Measurements from ENCODE around the gene C2orf49.

Gene C2orf49

DNA sequence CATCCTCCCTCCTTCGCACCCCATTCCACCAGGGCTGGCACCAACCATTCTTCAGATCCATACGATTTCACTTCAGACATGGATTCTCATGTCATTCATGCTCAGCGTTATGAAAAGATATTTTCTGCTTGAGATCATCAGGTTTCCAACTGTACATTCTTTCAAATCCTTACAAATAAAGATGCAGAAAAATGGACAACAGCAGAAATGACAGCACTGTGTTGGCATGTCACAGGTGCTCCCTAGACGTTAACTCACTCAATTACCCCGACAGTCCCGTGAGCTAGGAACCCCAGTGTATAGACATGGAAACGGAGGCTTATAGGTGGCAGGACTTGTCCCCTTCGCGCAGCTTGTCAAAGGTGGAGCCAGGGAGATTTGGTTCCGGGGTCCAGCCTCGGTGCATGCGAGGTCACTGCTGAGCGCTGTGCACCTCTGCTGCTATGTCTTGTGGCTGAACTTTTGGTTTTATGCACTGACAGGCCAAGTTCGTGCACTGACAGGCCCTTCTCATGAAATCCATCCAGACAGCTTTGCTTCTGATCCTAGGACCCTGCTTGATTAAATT, 43.8 kb downstream of the C2orf49 start:
- DNase-seq (ENCODE audit: low read depth in 2 of 3, low spot score in 1 of 3), result no peak

- no peak for DNase-seq (ENCODE audit: low read depth in 2 of 3, low spot score in 1 of 3)
Measured at GRCh38 chr2:105382177-105382576, 44.8 kb downstream of the C2orf49 start.

DNA sequence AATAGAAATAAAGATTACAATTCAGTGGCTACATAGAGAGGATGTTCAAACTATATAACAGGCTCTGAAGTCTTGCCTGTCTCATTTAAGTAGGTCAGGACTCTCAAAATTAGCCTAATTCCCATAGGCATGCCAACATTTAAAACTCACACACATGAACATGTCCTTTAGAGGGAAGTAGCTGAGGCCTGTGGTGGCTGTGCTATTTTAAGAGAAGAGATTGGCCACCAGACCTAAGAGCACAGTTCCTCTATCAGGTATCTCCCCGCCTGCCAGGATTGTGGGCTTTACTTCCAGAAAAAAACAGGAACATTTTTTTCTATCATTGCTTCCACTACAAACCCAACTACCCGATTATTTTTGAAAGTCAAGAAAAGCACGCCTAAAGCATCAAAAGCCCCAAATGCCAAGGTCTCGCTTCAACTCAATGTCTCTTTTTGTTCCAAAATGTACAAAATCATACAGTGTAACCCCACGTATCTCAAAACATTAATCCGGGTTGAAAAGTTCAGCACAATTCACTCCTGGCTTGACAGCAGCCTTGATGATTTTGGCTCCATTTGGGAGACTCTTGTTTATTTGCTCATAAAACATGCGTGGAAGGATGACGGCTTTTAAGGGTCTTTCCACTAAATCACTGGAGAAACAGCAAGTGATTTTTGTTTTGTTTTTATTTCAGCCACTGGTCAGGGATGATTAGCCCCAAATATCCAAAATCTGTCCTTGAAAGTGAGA, 46.3 kb downstream of the C2orf49 start:
- no peak for DNase-seq (ENCODE audit: low read depth in 2 of 3, low spot score in 1 of 3)

DNA sequence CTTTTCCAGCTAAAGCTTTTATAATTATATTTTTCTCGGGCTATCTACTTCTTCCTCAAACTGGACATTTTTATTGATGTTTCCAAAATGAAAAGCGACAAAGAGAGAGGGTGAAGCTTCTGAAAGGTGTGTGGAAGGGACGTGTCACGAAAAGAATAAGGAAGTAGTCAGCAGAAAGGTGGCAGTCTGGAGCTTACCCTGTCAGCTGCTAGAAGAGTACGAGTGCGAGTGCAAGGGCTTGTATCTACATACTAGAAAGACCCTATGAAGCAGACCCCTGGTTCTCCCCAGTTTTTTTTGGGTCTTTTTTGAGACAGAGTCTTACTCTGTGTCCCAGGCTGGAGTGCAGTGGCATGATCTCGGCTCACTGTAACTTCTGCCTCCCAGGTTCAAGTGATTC, 46.9 kb downstream of the C2orf49 start:
- DNase-seq (ENCODE audit: low read depth in 2 of 3, low spot score in 1 of 3), result no peak

DNA sequence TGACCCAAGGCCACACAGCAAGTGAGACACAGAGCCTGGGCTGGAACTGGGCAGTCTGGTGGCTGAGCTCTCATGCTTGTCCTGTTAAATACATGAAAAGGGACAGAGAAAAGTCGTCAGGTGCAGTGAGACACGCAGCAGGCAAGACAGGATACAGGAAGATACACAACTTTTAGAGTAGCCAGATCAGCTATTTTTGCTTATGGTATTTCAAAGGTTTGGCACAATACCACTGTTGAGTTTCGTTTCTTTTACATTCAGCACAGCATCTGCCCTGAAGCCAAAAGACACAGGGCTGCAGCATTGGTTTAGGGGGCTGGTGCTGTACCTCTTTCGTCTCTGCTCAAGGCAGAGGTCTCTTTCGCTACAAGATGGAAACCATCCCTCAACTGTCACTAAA, 47.5 kb downstream of the C2orf49 start:
- no peak for DNase-seq (ENCODE audit: low read depth in 2 of 3, low spot score in 1 of 3)

GRCh38 chr2:105385731-105386540, 48.6 kb downstream of the C2orf49 start:
- no peak for DNase-seq (ENCODE audit: low read depth in 2 of 3, low spot score in 1 of 3)

DNA sequence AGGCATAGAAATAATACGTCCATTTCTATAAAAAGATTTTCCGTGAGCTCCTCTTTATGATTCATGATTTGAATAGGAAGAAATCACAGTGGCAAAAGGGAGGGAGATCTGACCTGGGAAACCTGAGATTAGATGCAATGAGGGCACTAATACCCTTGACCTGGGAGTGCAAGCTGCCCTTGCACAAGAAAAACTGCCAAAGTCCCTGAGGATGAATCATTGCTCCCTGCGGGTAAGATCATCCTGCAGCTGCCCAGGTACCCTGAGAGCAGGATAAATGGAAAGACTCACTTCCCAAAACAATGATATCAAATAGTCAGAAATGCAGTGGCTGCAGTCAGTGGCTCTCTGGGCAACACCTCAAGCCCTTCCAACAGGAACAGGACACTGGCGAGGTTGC, 49.9 kb downstream of the C2orf49 start:
- no peak for DNase-seq (ENCODE audit: low read depth in 2 of 3, low spot score in 1 of 3)

- no peak for DNase-seq (ENCODE audit: low read depth in 2 of 3, low spot score in 1 of 3)
Measured at GRCh38 chr2:105388971-105389381, 51.6 kb downstream of the C2orf49 start.

GRCh38 chr2:105390454-105390853, 53.1 kb downstream of the C2orf49 start:
- DNase-seq (ENCODE audit: low read depth in 2 of 3, low spot score in 1 of 3), result no peak

GRCh38 chr2:105391058-105391627, 53.8 kb downstream of the C2orf49 start:
- no peak for DNase-seq (ENCODE audit: low read depth in 2 of 3, low spot score in 1 of 3)

- DNase-seq (ENCODE audit: low read depth in 2 of 3, low spot score in 1 of 3), result no peak
Measured at GRCh38 chr2:105391763-105392662, 54.7 kb downstream of the C2orf49 start.

GRCh38 chr2:105393373-105394055, 56.2 kb downstream of the C2orf49 start:
- no peak for DNase-seq (ENCODE audit: low read depth in 2 of 3, low spot score in 1 of 3)

GRCh38 chr2:105394951-105395611, 57.7 kb downstream of the C2orf49 start:
- no peak for DNase-seq (ENCODE audit: low read depth in 2 of 3, low spot score in 1 of 3)

DNA sequence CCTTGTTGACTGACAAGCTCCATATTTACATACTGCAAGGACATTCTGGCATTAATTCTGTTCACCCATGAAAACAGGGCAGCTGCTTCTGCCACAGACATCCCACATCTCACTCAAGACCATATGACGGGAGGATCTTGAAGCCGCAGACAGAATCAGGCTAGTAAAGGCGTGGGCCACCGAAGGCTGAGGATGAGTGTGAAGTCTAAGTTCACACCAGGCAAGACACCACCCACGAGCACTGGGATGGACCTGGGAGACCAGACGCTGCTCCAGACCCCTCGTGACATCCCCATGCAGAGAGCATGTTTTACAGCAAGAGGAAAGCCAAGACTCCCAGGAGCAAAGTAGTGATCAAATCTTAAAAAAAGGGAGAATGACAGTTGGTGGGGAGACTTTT, 58.4 kb downstream of the C2orf49 start:
- no peak for DNase-seq (ENCODE audit: low read depth in 2 of 3, low spot score in 1 of 3)

DNA sequence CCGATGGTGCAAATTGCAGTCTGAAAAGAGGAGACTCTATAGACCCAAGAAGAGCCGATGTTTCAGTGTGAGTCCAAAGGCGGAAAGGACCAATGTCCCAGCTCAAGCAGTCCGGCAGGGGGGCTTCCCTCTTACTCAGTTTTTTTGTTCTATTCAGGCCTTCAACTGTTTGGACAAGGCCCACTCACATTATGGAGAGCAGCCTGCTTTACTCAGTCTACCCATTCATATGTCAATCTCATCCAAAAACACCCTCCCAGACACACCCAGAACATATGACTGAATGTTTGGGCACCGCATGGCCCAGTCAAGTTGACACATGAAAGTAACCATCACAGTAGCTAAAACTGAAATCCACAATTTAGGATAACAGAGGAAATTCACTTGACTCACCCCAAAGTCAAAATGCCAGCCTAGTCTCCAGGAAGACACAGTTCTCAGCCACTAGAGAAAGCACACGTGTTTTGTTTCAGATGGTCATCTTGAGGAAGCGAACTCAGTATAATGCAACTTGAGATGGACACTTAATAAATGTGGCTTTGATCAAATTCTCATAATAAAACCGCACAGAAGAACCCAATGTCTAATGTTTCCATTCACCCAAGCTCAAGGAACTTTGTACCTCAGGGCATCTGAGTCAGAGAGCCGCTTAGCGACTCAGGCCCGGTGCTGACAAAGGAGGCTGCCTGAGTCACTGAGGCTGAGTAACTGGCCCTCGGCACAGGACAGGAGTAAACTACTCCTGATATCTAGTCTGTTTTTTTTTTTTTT, 59.1 kb downstream of the C2orf49 start:
- DNase-seq (ENCODE audit: low read depth in 2 of 3, low spot score in 1 of 3), result peak; percentile 30 to 56 (median 36)

DNA sequence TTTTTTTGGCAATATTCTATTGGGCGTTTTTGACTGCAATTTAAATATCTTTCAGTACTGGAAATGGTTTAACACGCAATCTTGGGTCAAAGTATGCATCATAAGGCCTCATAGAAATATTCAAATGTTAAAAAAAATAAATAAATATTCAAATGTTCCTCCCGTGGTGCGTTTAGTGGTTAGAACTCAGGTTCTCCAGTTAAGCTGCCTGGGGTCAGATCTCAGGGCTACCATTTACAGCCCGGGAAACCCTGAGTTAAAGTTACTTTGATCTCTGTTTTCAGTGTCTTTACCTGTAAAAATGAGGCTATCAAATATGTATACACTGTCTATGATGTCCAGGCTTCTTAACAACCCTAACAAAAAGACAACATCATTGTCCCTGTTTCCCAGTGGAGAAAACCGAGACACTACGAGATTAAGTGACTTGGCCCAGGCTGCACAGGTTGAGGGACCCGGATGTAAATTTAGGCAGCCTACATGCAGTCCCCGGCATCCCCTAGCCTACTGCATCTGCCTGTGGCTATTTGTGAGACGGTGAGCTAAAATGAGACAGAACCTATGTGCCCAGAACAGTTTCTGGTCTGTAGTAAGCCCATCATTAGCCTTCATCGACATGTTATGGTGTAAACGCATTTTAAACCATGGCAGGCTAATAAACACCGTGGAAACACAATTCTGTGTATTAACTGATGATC, 59.8 kb downstream of the C2orf49 start:
- DNase-seq (ENCODE audit: low read depth in 2 of 3, low spot score in 1 of 3), result no peak

- DNase-seq (ENCODE audit: low read depth in 2 of 3, low spot score in 1 of 3), result no peak
Measured at GRCh38 chr2:105397953-105398335, 60.6 kb downstream of the C2orf49 start.

All from stimulated activated CD4-positive, alpha-beta T cell treated with anti-CD3 and anti-CD28 coated beads, Interleukin-12 subunit alpha, Interleukin-12 subunit beta, amount 100 ng/mL, for 48 hours (primary cell).